ENCODE data around the gene GBGT1.

The GBGT1 gene

GRCh38 chr9:133203506-133204075 is 39.9 kb upstream of the GBGT1 start:
- TF ChIP-seq POLR2AphosphoS5 (IDR thresholded peaks at IDR 0.05; ENCODE audit: low read depth, low read length) (no peak), REST (IDR thresholded peaks at IDR 0.05; ENCODE audit: insufficient read depth in 1 of 2, low read depth in 2 of 2, low read length in 2 of 2) (no peak), TAF1 (IDR thresholded peaks at IDR 0.05; ENCODE audit: borderline replicate concordance, insufficient read depth, low read length) (no peak), SIN3A (IDR thresholded peaks at IDR 0.05; ENCODE audit: borderline replicate concordance, insufficient read depth, low read length) (no peak), FOXP2 (optimal IDR thresholded peaks at IDR 0.05; ENCODE audit: borderline replicate concordance, extremely low read depth, extremely low read length, insufficient read depth) (no peak)

DNA sequence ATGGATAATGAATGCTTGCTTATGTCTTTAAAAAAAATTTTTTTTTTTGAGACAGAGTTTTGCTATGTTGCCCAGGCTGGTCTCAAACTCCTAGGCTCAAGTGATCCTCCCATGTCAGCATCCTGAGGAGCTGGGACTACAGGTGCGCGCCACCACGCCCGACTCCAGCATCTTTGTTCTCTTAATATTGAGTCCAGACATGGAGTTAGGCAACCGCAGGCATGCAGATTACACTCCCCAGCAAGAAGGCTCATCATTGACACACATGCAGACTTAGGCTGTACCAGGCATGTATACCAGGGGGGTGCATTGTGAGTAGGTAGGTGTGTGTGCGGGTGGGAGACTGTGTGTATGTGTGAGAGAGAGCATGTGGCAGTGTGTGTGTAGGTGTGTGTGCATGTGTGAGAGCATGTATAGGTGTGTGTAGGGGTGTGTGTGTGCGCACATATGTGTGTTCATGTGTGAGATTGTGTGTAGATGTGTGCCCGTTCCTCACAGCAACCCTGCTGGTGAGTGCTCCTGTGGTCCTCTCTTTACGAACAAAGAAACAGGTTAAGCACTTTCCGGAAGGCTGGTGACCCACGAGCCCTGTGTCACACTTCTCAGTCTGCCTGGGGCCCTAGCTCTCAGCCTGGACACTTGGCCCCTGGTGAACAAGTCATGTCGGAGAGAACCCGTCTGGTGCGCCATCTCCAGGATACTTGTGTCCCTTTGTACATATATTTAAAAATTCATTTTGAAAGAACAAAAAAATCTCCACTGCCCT is 39.2 kb upstream of the GBGT1 start:
- no peak for TF ChIP-seq FOXP2 (optimal IDR thresholded peaks at IDR 0.05; ENCODE audit: borderline replicate concordance, extremely low read depth, extremely low read length, insufficient read depth)

DNA sequence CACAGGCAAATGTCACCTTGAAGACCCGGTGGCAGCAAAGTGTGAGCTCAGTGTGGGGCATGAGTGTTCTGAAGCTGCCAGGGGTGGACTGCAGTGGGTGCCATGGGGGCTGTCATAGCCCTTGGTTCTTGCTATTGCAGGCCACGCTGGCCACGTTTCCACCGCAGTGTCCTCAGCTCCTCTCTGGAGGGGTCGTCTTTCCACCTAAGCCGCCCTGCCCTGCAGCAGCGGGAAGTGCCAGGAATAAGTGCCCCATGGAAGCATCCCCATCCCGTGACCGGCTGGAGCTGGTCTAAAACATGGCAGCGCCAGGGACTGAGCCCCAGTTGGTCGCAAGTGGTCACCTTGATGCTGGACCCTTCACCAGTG is 38.4 kb upstream of the GBGT1 start:
- TF ChIP-seq TAF1 (IDR thresholded peaks at IDR 0.05; ENCODE audit: borderline replicate concordance, insufficient read depth, low read length) (no peak), POLR2AphosphoS5 (IDR thresholded peaks at IDR 0.05; ENCODE audit: low read depth, low read length) (no peak), FOXP2 (optimal IDR thresholded peaks at IDR 0.05; ENCODE audit: borderline replicate concordance, extremely low read depth, extremely low read length, insufficient read depth) (no peak), REST (IDR thresholded peaks at IDR 0.05; ENCODE audit: insufficient read depth in 1 of 2, low read depth in 2 of 2, low read length in 2 of 2) (no peak), SIN3A (IDR thresholded peaks at IDR 0.05; ENCODE audit: borderline replicate concordance, insufficient read depth, low read length) (no peak)

- TF ChIP-seq SIN3A (IDR thresholded peaks at IDR 0.05; ENCODE audit: borderline replicate concordance, insufficient read depth, low read length) (no peak), REST (IDR thresholded peaks at IDR 0.05; ENCODE audit: insufficient read depth in 1 of 2, low read depth in 2 of 2, low read length in 2 of 2) (no peak), POLR2AphosphoS5 (IDR thresholded peaks at IDR 0.05; ENCODE audit: low read depth, low read length) (no peak), FOXP2 (optimal IDR thresholded peaks at IDR 0.05; ENCODE audit: borderline replicate concordance, extremely low read depth, extremely low read length, insufficient read depth) (no peak), TAF1 (IDR thresholded peaks at IDR 0.05; ENCODE audit: borderline replicate concordance, insufficient read depth, low read length) (no peak)
These were observed 37.9 kb upstream of the GBGT1 start for GRCh38 chr9:133201424-133202144.

- no peak for TF ChIP-seq SIN3A (IDR thresholded peaks at IDR 0.05; ENCODE audit: borderline replicate concordance, insufficient read depth, low read length)
- no peak for TF ChIP-seq POLR2AphosphoS5 (IDR thresholded peaks at IDR 0.05; ENCODE audit: low read depth, low read length)
- TF ChIP-seq REST (IDR thresholded peaks at IDR 0.05; ENCODE audit: insufficient read depth in 1 of 2, low read depth in 2 of 2, low read length in 2 of 2) = no peak
- TF ChIP-seq FOXP2 (optimal IDR thresholded peaks at IDR 0.05; ENCODE audit: borderline replicate concordance, extremely low read depth, extremely low read length, insufficient read depth) = no peak
- no peak for TF ChIP-seq TAF1 (IDR thresholded peaks at IDR 0.05; ENCODE audit: borderline replicate concordance, insufficient read depth, low read length)
These were observed 36.9 kb upstream of the GBGT1 start for GRCh38 chr9:133200631-133201030.
